Hepatocyte (in vitro differentiated cells): Measurements from ENCODE around the gene MGME1. TPM values are rescaled to one million over a fixed set of nuclear protein-coding genes. Genes with fewer than 3 reads are reported as not detected.
A peak's percentile ranks its signal among the peaks of the same experiment; 100 is the strongest.

Experiments used
- DNase-seq: peaks from one replicate; pipeline ENCODE4 v3.0.0-alpha.2; 2016; ENCODE audit warnings: low spot score
- H2AFZ ChIP-seq: fragments of 200-600 bp; sonication (generic); 2 replicates; pipeline ENCODE4 v1.6.0; 2016; ENCODE audit warnings: antibody characterized with exemption, mild to moderate bottlenecking
- H3K27ac ChIP-seq: fragments of 200-600 bp; sonication (generic); 2 replicates; pipeline ENCODE4 v1.5.1; 2016; ENCODE audit warnings: mild to moderate bottlenecking
- H3K27me3 ChIP-seq: fragments of 200-600 bp; sonication (generic); 2 replicates; pipeline ENCODE4 v1.6.1; 2016
- H3K36me3 ChIP-seq: fragments of 200-600 bp; sonication (generic); replicated peaks from 2 replicates; pipeline ENCODE4 v1.5.1; 2016; ENCODE audit warnings: low read depth; ENCODE audit not compliant: insufficient read depth
- H3K4me1 ChIP-seq: fragments of 200-600 bp; sonication (generic); 2 replicates; pipeline ENCODE4 v1.5.1; 2016; ENCODE audit warnings: mild to moderate bottlenecking, moderate library complexity; ENCODE audit not compliant: insufficient read depth
- H3K4me2 ChIP-seq: fragments of 200-600 bp; sonication (generic); 2 replicates; pipeline ENCODE4 v1.6.0; 2016
- H3K4me3 ChIP-seq: fragments of 200-600 bp; sonication (generic); 2 replicates; pipeline ENCODE4 v1.5.1; 2016; ENCODE audit warnings: mild to moderate bottlenecking
- H3K79me2 ChIP-seq: fragments of 200-600 bp; sonication (generic); 2 replicates; pipeline ENCODE4 v1.6.0; 2017; ENCODE audit warnings: mild to moderate bottlenecking
- H3K9me2 ChIP-seq: fragments of 200-600 bp; sonication (generic); replicated peaks from 2 replicates; pipeline ENCODE4 v1.6.0; 2017; ENCODE audit warnings: mild to moderate bottlenecking; ENCODE audit not compliant: insufficient read depth
- H3K9me3 ChIP-seq: fragments of 200-600 bp; sonication (generic); 2 replicates; pipeline ENCODE4 v1.5.1; 2016; ENCODE audit warnings: low read depth, mild to moderate bottlenecking
- H4K20me1 ChIP-seq: fragments of 200-600 bp; sonication (generic); 2 replicates; pipeline ENCODE4 v1.6.0; 2016; ENCODE audit warnings: mild to moderate bottlenecking; ENCODE audit not compliant: insufficient read depth, poor library complexity, severe bottlenecking
- CTCF ChIP-seq: fragments of 200-600 bp; sonication (generic); IDR thresholded peaks from 2 replicates; pipeline ENCODE4 v1.5.1; 2016; ENCODE audit warnings: antibody characterized with exemption, mild to moderate bottlenecking; ENCODE audit not compliant: poor library complexity
- EZH2 ChIP-seq: fragments of 200-600 bp; sonication (generic); IDR thresholded peaks from 2 replicates; pipeline ENCODE4 v1.6.1; 2016; ENCODE audit warnings: antibody characterized with exemption, mild to moderate bottlenecking, borderline replicate concordance
- EZH2phosphoT487 ChIP-seq: fragments of 200-600 bp; sonication (generic); IDR thresholded peaks from one replicate; pipeline ENCODE4 v1.6.1; 2018; ENCODE audit warnings: antibody characterized with exemption, mild to moderate bottlenecking, low read depth, moderate library complexity; ENCODE audit not compliant: unreplicated experiment, severe bottlenecking
- WGBS: methylation state at CpG from one replicate; pipeline ENCODE4 v1.1.6; 2016; ENCODE audit warnings: low lambda C conversion rate; ENCODE audit errors: missing lambda C conversion rate; 5-methylcytosine and 5-hydroxymethylcytosine counted together
- polyA plus RNA-seq: library from polyadenylated mRNA; unstranded; fragments of >200 nt; fragmentation: Nextera tagmentation; extraction: Ambion mirVana; gene quantifications from 2 replicates; pipeline ENCODE4 v1.2.1, GENCODE V29; 2016
- small RNA-seq: library from RNA; depleted of rRNA; stranded (forward); fragments of <200 nt; gene quantifications from one replicate; pipeline ENCODE3, GENCODE V24; 2014
- total RNA-seq: library from RNA; depleted of rRNA; stranded (reverse); fragments of >200 nt; gene quantifications from 2 replicates; pipeline ENCODE4 v1.2.3, GENCODE V29; 2014

MGME1 gene
- total and polyA plus RNA-seq, 2 experiments from 2014 or later: 15.7 to 17.9 TPM

GRCh38 chr20:18039063-18039462 is 70.2 kb downstream of the MGME1 start:
- no peak for TF ChIP-seq EZH2phosphoT487
- TF ChIP-seq CTCF: no peak
- TF ChIP-seq EZH2: no peak
- Histone ChIP-seq H3K9me3 (no peaks in the 10 kb centered on the region), H3K9me2 (no peaks in the 10 kb centered on the region), H3K27ac (no peak overlapping the region), H3K4me2 (no peak overlapping the region), H3K4me1 (no peaks in the 10 kb centered on the region), H3K79me2 (no peaks in the 10 kb centered on the region), H3K36me3 (no peaks in the 10 kb centered on the region), H3K27me3 (no peaks in the 10 kb centered on the region), H4K20me1 (no peaks in the 10 kb centered on the region), H2AFZ (no peak overlapping the region), H3K4me3 (no peak overlapping the region)
- WGBS: 97% methylated on average over 5 of the region's 5 CpGs
- no peak for DNase-seq

Small RNAs within 50 kb of the gene (small RNA-seq; reads per million reads assigned to genes)
- 1,948 reads per million, percentile 99 among the genes with 10 or more reads in this experiment for gene SNORD17

Other genes with a start within 250 kb of the MGME1 start
- 154 and 190 TPM in 2 replicates for gene SNX5, start 224 bp upstream of the MGME1 start, total RNA-seq
- 74.9 and 76.0 TPM in 2 replicates for gene SNX5, start 224 bp upstream of the MGME1 start, polyA plus RNA-seq
- gene OVOL2, start 88.9 kb downstream of the MGME1 start, total RNA-seq: 1.4 and 2.9 TPM in 2 replicates
- 1.9 and 4.2 TPM in 2 replicates for gene OVOL2, start 88.9 kb downstream of the MGME1 start, polyA plus RNA-seq
- 20.6 and 24.7 TPM in 2 replicates for gene KAT14, start 168.8 kb downstream of the MGME1 start, total RNA-seq
- gene KAT14, start 168.8 kb downstream of the MGME1 start, polyA plus RNA-seq: 12.3 and 12.8 TPM in 2 replicates
- 21.8 and 27.7 TPM in 2 replicates for gene PET117, start 168.8 kb downstream of the MGME1 start, total RNA-seq
- gene PET117, start 168.8 kb downstream of the MGME1 start, polyA plus RNA-seq: 21.7 and 24.7 TPM in 2 replicates